Endothelial cell of umbilical vein (primary cell): ENCODE results near the gene AKAP13.

ENCODE experiments used
- CTCF ChIP-seq, 2 donors: IDR thresholded peaks; 1 replicate in 1 of 2; 2 replicates in 1 of 2; pipeline ENCODE4 v1.5.1; 2011; ENCODE audit warnings: low read length in 2 of 2, mild to moderate bottlenecking in 2 of 2, moderate library complexity in 2 of 2, control low read depth in 1 of 2, inconsistent platforms in 1 of 2, low read depth in 1 of 2; ENCODE audit not compliant: insufficient read depth in 1 of 2; ENCODE audit errors: extremely low read depth in 1 of 2
- EZH2 ChIP-seq: IDR thresholded peaks from 2 replicates; pipeline ENCODE4 v1.6.1; 2012; ENCODE audit warnings: borderline replicate concordance, low read depth, mild to moderate bottlenecking, moderate library complexity, low read length, inconsistent platforms; ENCODE audit not compliant: severe bottlenecking
- JUN ChIP-seq: IDR thresholded peaks from 2 replicates; pipeline ENCODE4 v1.6.1; 2011; ENCODE audit warnings: borderline replicate concordance, low read depth; ENCODE audit not compliant: insufficient read length, insufficient read depth
- POLR2A ChIP-seq: IDR thresholded peaks from 2 replicates; pipeline ENCODE4 v1.6.1; 2012; ENCODE audit warnings: low read depth, mild to moderate bottlenecking, control low read depth, low read length

GRCh38 chr15:85340321-85340665 is 40.1 kb upstream of the AKAP13 start:
- TF ChIP-seq CTCF (IDR thresholded peaks at IDR 0.05; ENCODE audit: extremely low read depth in 1 of 2, insufficient read depth in 1 of 2, low read depth in 1 of 2, low read length in 2 of 2) (no peak), POLR2A (no peak), JUN (no peak), EZH2 (no peak)
